K562 (cell line): ENCODE data around the gene INSR. TPM values are rescaled to one million over a fixed set of nuclear protein-coding genes. Genes with fewer than 3 reads are reported as not detected.

ENCODE experiments used
- ATAC-seq: fragments of 200-7000 bp; cut with Tn5 transposase; 3 replicates; pipeline ENCODE4 v1.9.1; 2020; ENCODE audit warnings: moderate library complexity
- BruUV-seq: library from RNA; stranded (reverse); fragments of 400-500 nt; replicated peaks from 2 replicates; lab custom pipeline; 2021; lab: Mats Ljungman, UMichigan
- CTCF ChIA-PET: fragments of 300-600 bp; formaldehyde crosslinking; extraction: SDS; loops from one replicate; lab custom pipeline; 2021; ENCODE audit warnings: low intra/inter-chr PET ratio; lab: Yijun Ruan, JAX
- POLR2A ChIA-PET: fragments of 300-600, 350-650 bp; sonication (Branson Sonifier 250); formaldehyde crosslinking; extraction: SDS; loops from one replicate; lab custom pipeline; 2021; ENCODE audit warnings: antibody characterized with exemption, inconsistent platforms; lab: Yijun Ruan, JAX
- DNase-seq, 4 experiments: peaks; one replicate each; pipeline versions ENCODE4 v3.0.0 to v3.0.0-alpha.2; 2011 to 2018; ENCODE audit warnings: low spot score in 3 of 4, mixed read lengths in 3 of 4; ENCODE audit errors: extremely low read depth in 1 of 4
- FAIRE-seq: peaks from 2 replicates; lab custom pipeline; 2011; peaks lifted over from hg19 to GRCh38; lab: Jason Lieb, UNC
- H2AFZ ChIP-seq: 2 replicates; pipeline ENCODE4 v1.6.0; 2011; ENCODE audit warnings: low read depth, low read length, control low read depth, inconsistent platforms
- H3K27ac ChIP-seq: fragments of 200-600 bp; 3 replicates; pipeline ENCODE4 v1.8.0; 2011; ENCODE audit warnings: low read depth, mild to moderate bottlenecking, control low read depth, inconsistent platforms, low read length, moderate library complexity, mixed read lengths; ENCODE audit errors: extremely low read depth
- H3K27me3 ChIP-seq, 2 experiments: fragments of 300-600 bp in 1 of 2; 2 replicates in 1 of 2; 3 replicates in 1 of 2; pipeline versions ENCODE4 v1.6.0 to v1.8.0; 2011; ENCODE audit warnings: inconsistent platforms in 2 of 2, low read length in 2 of 2, mild to moderate bottlenecking in 1 of 2, mixed read lengths in 1 of 2, moderate library complexity in 1 of 2; ENCODE audit not compliant: control insufficient read depth in 2 of 2, insufficient read depth in 2 of 2
- H3K36me3 ChIP-seq: fragments of 300-600 bp; 3 replicates; pipeline ENCODE4 v1.8.0; 2011; ENCODE audit warnings: mild to moderate bottlenecking, low read length, inconsistent platforms; ENCODE audit not compliant: control insufficient read depth, insufficient read depth
- H3K4me1 ChIP-seq, 2 experiments: fragments of 200-600 bp in 1 of 2; replicated peaks in 1 of 2; 2 replicates in 1 of 2; 3 replicates in 1 of 2; pipeline versions ENCODE4 v1.5.1 to v1.8.0; 2011; ENCODE audit warnings: inconsistent platforms in 2 of 2, low read length in 2 of 2, mild to moderate bottlenecking in 1 of 2, mixed read lengths in 1 of 2, moderate library complexity in 1 of 2; ENCODE audit not compliant: control insufficient read depth in 2 of 2, insufficient read depth in 2 of 2
- H3K4me2 ChIP-seq: 2 replicates; pipeline ENCODE4 v1.6.1; 2011; ENCODE audit warnings: low read length, control low read depth, inconsistent platforms, mixed read lengths; ENCODE audit not compliant: insufficient read depth
- H3K4me3 ChIP-seq: fragments of 200-600 bp; sonication (generic), shearing (Covaris generic); 2 replicates; pipeline ENCODE4 v1.5.1; 2016; ENCODE audit warnings: control low read depth, inconsistent platforms
- H3K79me2 ChIP-seq: fragments of 200-600 bp; 3 replicates; pipeline ENCODE4 v1.8.0; 2011; ENCODE audit warnings: low read length, inconsistent platforms; ENCODE audit not compliant: control insufficient read depth, insufficient read depth
- H3K9ac ChIP-seq, 2 experiments: 2 replicates each; pipeline versions ENCODE4 v1.6.0 to v1.6.1; 2011; ENCODE audit warnings: low read depth in 2 of 2, low read length in 2 of 2, control low read depth in 1 of 2, inconsistent platforms in 1 of 2, mild to moderate bottlenecking in 1 of 2, mixed read lengths in 1 of 2; ENCODE audit not compliant: insufficient read depth in 1 of 2
- H3K9me1 ChIP-seq: one replicate; pipeline ENCODE4 v1.6.0; 2011; ENCODE audit warnings: inconsistent platforms, mild to moderate bottlenecking, low read length, moderate library complexity; ENCODE audit not compliant: control insufficient read depth, insufficient read depth
- H3K9me3 ChIP-seq: replicated peaks from 2 replicates; pipeline ENCODE4 v1.5.1; 2011; ENCODE audit warnings: low read depth, low read length, inconsistent platforms; ENCODE audit not compliant: control insufficient read depth, insufficient read depth
- H4K20me1 ChIP-seq: replicated peaks from 2 replicates; pipeline ENCODE4 v1.6.1; 2011; ENCODE audit warnings: low read length, inconsistent platforms, mixed read lengths; ENCODE audit not compliant: control insufficient read depth, insufficient read depth
- BRF1 ChIP-seq: IDR thresholded peaks from 3 replicates; pipeline ENCODE4 v1.6.1; 2011; ENCODE audit warnings: borderline replicate concordance, mild to moderate bottlenecking; ENCODE audit not compliant: insufficient read length; ENCODE audit errors: extremely low read depth
- MCM3 ChIP-seq: fragments of 450-650 bp; IDR thresholded peaks from 2 replicates; pipeline ENCODE4 v1.6.1; 2016
- MLX ChIP-seq, 2 experiments: fragments of 450-650 bp in 1 of 2; sonication (generic) in 1 of 2; formaldehyde crosslinking; conservative IDR thresholded peaks; 2 replicates each; pipeline versions ENCODE4 v1.4.0 to v1.8.1; 2020 to 2022; ENCODE audit warnings: mild to moderate bottlenecking in 1 of 2, missing genetic modification reagents in 1 of 2
- RAD21 ChIP-seq, 2 experiments: fragments of 250-450 bp in 1 of 2; fragments of 450-650 bp in 1 of 2; sonication (Bioruptor Pico) in 1 of 2; formaldehyde crosslinking in 1 of 2; IDR thresholded peaks in 1 of 2; conservative IDR thresholded peaks in 1 of 2; 2 replicates each; pipeline versions ENCODE4 v1.4.0 to v1.8.0; 2020 to 2022; ENCODE audit warnings: mild to moderate bottlenecking in 2 of 2, moderate library complexity in 1 of 2
- ZNF518B ChIP-seq: fragments of 250-450 bp; sonication (Bioruptor Pico); IDR thresholded peaks from 2 replicates; pipeline ENCODE4 v1.5.0; 2021; ENCODE audit warnings: mild to moderate bottlenecking, moderate library complexity
- ZNF76 ChIP-seq: fragments of 250-450 bp; sonication (Bioruptor Pico); IDR thresholded peaks from 2 replicates; pipeline ENCODE4 v1.4.0; 2020; ENCODE audit warnings: mild to moderate bottlenecking, moderate library complexity, borderline replicate concordance
- WGBS: fragments of 100-300 bp; shearing (Covaris generic); methylation state at CpG from one replicate; pipeline ENCODE4 v1.1.6; 2016; ENCODE audit warnings: low coverage, mixed read lengths; ENCODE audit not compliant: insufficient coverage; ENCODE audit errors: missing lambda C conversion rate; 5-methylcytosine and 5-hydroxymethylcytosine counted together
- in situ Hi-C: fragments of 300-500 bp; cut with MboI; formaldehyde crosslinking; loops from 4 replicates; pipeline ENCODE4 v1.15.0; 2018; ENCODE audit warnings: inconsistent platforms, mixed read lengths
- intact Hi-C: fragments of 100-400 bp; cut with micrococcal nuclease; formaldehyde crosslinking; loops from 2 replicates; pipeline ENCODE4 v1.14.2; 2022
- polyA plus RNA-seq, 8 experiments: library from polyadenylated mRNA; depleted of rRNA in 4 of 8; stranded (reverse) in 5 of 8; unstranded in 3 of 8; fragments of >200 nt; fragmentation: Nextera tagmentation in 2 of 8; fragmentation: Illumina TruSeq in 1 of 8; extraction: Ambion mirVana in 2 of 8; extraction: Trizol in 1 of 8; gene quantifications; 2 replicates each; pipeline versions ENCODE4 v1.2.1 to v1.2.3, GENCODE V29; 2011 to 2014; ENCODE audit warnings: inconsistent platforms in 1 of 8, missing spikeins in 1 of 8
- total RNA-seq, 7 experiments: library from RNA; depleted of rRNA in 6 of 7; stranded (reverse); fragments of >200 nt in 6 of 7; fragmentation: Illumina TruSeq in 2 of 7; extraction: Trizol in 2 of 7; gene quantifications; 2 replicates each; pipeline versions ENCODE4 v1.2.1 to v1.2.3, GENCODE V29; 2011 to 2021; ENCODE audit warnings: low replicate concordance in 1 of 7
- TF ChIP-seq, protein P1 (sequence below): sonication (generic); formaldehyde crosslinking; IDR thresholded peaks from 2 replicates; pipeline ENCODE4 v1.9.0; 2022; ENCODE audit warnings: mild to moderate bottlenecking, missing genetic modification reagents
- TF ChIP-seq, protein P2 (sequence below), 3 experiments: IDR thresholded peaks in 2 of 3; conservative IDR thresholded peaks in 1 of 3; 2 replicates each; pipeline ENCODE4 v1.5.1; 2011 to 2012; ENCODE audit warnings: low read length in 3 of 3, mild to moderate bottlenecking in 3 of 3, control low read depth in 2 of 3, improper control_type of control experiment in 1 of 3, inconsistent platforms in 1 of 3, low read depth in 1 of 3, mixed read lengths in 1 of 3, moderate library complexity in 1 of 3; ENCODE audit not compliant: insufficient read depth in 2 of 3

INSR gene
- total and polyA plus RNA-seq, 9 of the 15 experiments (the other 6 are each of a cell fraction or from before 2014, with no cell fraction given) = 0.04 to 0.88 (median 0.41) TPM

DNA sequence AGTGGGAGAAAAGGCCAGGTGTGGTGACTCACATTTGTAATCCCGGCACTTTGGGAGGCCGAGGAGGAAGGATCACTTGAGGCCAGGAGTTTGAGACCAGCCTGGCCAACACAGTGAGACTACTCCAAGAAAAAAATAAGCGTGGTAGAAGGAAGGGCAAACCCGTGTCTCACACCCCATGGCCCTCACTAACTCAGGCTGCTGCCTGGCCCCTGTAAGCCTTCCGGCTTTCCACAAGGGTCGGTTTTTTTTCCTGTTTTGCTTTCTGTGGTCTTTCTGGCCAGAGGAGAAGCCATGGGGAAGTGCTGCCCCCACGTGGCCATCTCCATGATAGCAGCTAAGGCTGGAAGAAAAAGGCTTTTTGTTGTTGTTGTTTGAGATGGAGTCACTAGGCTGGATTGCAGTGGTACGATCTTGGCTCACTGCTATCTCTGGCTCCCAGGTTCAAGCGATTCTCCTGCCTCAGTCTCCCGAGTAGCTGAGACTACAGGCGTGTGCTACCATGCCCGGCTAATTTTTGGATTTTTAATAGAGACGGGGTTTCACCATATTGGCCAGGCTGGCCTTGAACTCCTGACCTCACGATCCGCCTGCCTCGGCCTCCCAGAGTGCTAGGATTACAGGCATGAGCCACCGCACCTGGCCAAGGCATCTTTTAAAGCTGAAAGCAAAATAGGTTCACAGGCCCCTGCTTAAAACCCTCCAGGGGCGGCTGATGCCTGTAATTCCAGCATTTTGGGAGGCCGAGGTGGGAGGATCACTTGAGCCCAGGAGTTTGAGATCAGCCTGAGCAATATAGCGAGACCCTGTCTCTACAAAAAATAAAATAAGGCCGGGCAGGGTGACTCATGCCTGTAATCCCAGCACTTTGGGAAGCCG is 47.0 kb upstream of the INSR start:
- no peak overlapping the region for H3K9ac ChIP-seq
- no peak overlapping the region for H2AFZ ChIP-seq
- no peaks in the 10 kb centered on the region for H3K4me1 ChIP-seq
- H3K27ac ChIP-seq = no peak overlapping the region
- H3K9me3 ChIP-seq = no peaks in the 10 kb centered on the region
- H3K27me3 ChIP-seq = peaks cover 11 to 48% of the 10 kb centered on the region in 2 experiments; a peak in 3 of 5 replicates
- 6% methylated on average over 20 of the region's 22 CpGs for WGBS
- intact Hi-C loops = loop anchor here (1.0 kb wide), 2 partner anchors 192 to 239 kb away; no protein-coding TSS in a partner anchor
- BruUV-seq = no TSS peak
- ChIA-PET CTCF (interaction anchor here (1.1 to 3.5 kb wide), 4 partner anchors 192 to 398 kb away, joined by 3 to 29 read pairs (median 8); no protein-coding TSS in a partner anchor), POLR2A (interaction anchor here (0.7 to 1.0 kb wide), 2 partner anchors 211 to 240 kb away, joined by 3 read pairs; no protein-coding TSS in a partner anchor)
- no peaks in the 10 kb centered on the region for H3K36me3 ChIP-seq
- ATAC-seq = peak; percentile 64
- no peaks in the 10 kb centered on the region for H4K20me1 ChIP-seq
- in situ Hi-C loops = no loop called here
- peak; percentile 46 to 73 (median 64) for DNase-seq
- peak; percentile 97 for FAIRE-seq
- no peak overlapping the region for H3K4me3 ChIP-seq
- no peak overlapping the region for H3K4me2 ChIP-seq
- no peaks in the 10 kb centered on the region for H3K79me2 ChIP-seq
- H3K9me1 ChIP-seq = no peaks in the 10 kb centered on the region
- TF ChIP-seq, protein P1, sequence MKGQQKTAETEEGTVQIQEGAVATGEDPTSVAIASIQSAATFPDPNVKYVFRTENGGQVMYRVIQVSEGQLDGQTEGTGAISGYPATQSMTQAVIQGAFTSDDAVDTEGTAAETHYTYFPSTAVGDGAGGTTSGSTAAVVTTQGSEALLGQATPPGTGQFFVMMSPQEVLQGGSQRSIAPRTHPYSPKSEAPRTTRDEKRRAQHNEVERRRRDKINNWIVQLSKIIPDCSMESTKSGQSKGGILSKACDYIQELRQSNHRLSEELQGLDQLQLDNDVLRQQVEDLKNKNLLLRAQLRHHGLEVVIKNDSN (CRISPR knock-in tag) = peak; percentile 28; the same call in 1 of the 2 replicates
- TF ChIP-seq MCM3 (no peak), ZNF518B (no peak), BRF1 (no peak), ZNF76 (no peak), RAD21 (CRISPR knock-in tag; conservative IDR thresholded peaks at IDR 0.05 in 1 of 2, IDR thresholded peaks at IDR 0.05 in 1 of 2) (peak; percentile 86 to 94), MLX (CRISPR knock-in tag; conservative IDR thresholded peaks at IDR 0.05) (no peak)
- TF ChIP-seq, protein P2, sequence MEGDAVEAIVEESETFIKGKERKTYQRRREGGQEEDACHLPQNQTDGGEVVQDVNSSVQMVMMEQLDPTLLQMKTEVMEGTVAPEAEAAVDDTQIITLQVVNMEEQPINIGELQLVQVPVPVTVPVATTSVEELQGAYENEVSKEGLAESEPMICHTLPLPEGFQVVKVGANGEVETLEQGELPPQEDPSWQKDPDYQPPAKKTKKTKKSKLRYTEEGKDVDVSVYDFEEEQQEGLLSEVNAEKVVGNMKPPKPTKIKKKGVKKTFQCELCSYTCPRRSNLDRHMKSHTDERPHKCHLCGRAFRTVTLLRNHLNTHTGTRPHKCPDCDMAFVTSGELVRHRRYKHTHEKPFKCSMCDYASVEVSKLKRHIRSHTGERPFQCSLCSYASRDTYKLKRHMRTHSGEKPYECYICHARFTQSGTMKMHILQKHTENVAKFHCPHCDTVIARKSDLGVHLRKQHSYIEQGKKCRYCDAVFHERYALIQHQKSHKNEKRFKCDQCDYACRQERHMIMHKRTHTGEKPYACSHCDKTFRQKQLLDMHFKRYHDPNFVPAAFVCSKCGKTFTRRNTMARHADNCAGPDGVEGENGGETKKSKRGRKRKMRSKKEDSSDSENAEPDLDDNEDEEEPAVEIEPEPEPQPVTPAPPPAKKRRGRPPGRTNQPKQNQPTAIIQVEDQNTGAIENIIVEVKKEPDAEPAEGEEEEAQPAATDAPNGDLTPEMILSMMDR (IDR thresholded peaks at IDR 0.05 in 2 of 3, conservative IDR thresholded peaks at IDR 0.05 in 1 of 3; ENCODE audit: insufficient read depth in 2 of 3, low read depth in 1 of 3, low read length in 3 of 3) = peak; percentile 87 to 94 (median 88)
